H1 (cell line): ENCODE measurements around the gene LMNA. TPM values are rescaled to one million over a fixed set of nuclear protein-coding genes. Genes with fewer than 3 reads are reported as not detected.

Experiments
- BRCA1 ChIP-seq: IDR thresholded peaks from 2 replicates; pipeline ENCODE4 v1.6.1; 2012; ENCODE audit warnings: low read depth, low read length, improper control_type of control experiment
- CEBPB ChIP-seq: IDR thresholded peaks from 2 replicates; pipeline ENCODE4 v1.6.1; 2012; ENCODE audit warnings: low read depth, low read length
- CHD1 ChIP-seq: IDR thresholded peaks from 2 replicates; pipeline ENCODE4 v1.6.1; 2012; ENCODE audit warnings: low read depth, low read length, improper control_type of control experiment
- JUN ChIP-seq: IDR thresholded peaks from 2 replicates; pipeline ENCODE4 v1.6.1; 2011; ENCODE audit warnings: low read depth, mild to moderate bottlenecking, improper control_type of control experiment, low read length
- SAP30 ChIP-seq: fragments of 300-600 bp; sonication (generic); IDR thresholded peaks from 2 replicates; pipeline ENCODE4 v1.7.1; 2012; ENCODE audit warnings: low read length, moderate library complexity, mild to moderate bottlenecking, inconsistent platforms; ENCODE audit not compliant: insufficient read depth, insufficient replicate concordance
- SP1 ChIP-seq: IDR thresholded peaks from 2 replicates; pipeline ENCODE4 v1.6.1; 2011; ENCODE audit warnings: low read depth, low read length
- SRF ChIP-seq: IDR thresholded peaks from 2 replicates; pipeline ENCODE4 v1.6.1; 2011; ENCODE audit warnings: mild to moderate bottlenecking, low read depth, low read length, moderate library complexity
- TBP ChIP-seq: IDR thresholded peaks from 2 replicates; pipeline ENCODE4 v1.6.1; 2011; ENCODE audit warnings: low read depth, low read length, improper control_type of control experiment
- YY1 ChIP-seq: IDR thresholded peaks from 2 replicates; pipeline ENCODE4 v1.6.1; 2011; ENCODE audit warnings: low read depth, mild to moderate bottlenecking, low read length
- polyA plus RNA-seq, 7 experiments: library from polyadenylated mRNA; depleted of rRNA in 3 of 7; stranded (reverse) in 5 of 7; unstranded in 2 of 7; fragments of >200 nt in 5 of 7; fragments of 200-250 nt in 2 of 7; gene quantifications; 1 replicate in 5 of 7; 2 replicates in 1 of 7; 4 replicates in 1 of 7; pipeline versions ENCODE4 v1.2.1 to v1.2.3, GENCODE V29; 2011 to 2013; ENCODE audit warnings: missing spikeins in 2 of 7, mixed read lengths in 2 of 7
- total RNA-seq: library from RNA; stranded (reverse); fragmentation: NEBNext Ultra II Directional; extraction: Animal tissue kit (Norgen Biotek cat#: 25700); gene quantifications from 2 replicates; pipeline ENCODE4 v1.2.1, GENCODE V29; 2021

LMNA gene
- total and polyA plus RNA-seq, 2 of the 8 experiments (the other 6 are each of a cell fraction or from before 2014, with no cell fraction given) = 25.8 to 46.8 TPM

DNA sequence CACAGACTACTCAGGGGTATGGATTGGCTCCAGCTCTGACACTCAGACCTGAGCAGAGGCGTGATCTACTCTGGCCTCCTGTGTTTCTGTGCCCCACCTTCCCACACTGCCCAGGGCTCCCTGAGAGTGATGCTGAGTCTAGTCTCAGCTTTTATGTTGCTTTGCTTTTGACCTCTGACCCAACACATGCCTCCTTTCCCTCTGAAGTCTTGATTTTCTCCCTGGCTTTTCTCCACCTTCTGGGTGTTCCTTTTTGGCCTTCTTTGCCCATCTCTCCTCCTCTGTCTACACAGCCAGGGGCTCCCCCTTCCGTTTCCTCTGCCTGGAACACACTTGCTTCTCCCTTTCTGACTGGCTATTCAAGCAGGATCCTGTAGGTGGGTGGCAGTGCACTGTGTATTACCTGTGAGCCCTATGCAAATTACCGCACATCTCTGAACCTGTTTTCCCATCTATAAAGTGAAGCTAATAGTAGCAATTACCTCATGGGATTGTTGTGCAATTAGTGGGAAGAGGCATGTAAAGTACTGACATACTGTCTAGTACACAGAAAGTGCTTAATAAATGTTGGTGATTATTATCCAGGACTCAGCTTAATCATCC, 18.5 kb upstream of the LMNA start (continued):
- TF ChIP-seq CHD1 (no peak), YY1 (no peak), CEBPB (no peak), JUN (no peak), SRF (no peak), BRCA1 (no peak), SAP30 (no peak), TBP (no peak), SP1 (no peak)
